NCI-H526 (cell line): Measurements from ENCODE around the gene DMC1.
"Not testable (repeated sequence)": the region's sequence is repeated elsewhere in the genome, so short reads cannot be mapped to it uniquely, and the experiment has no call there.

Experiments used
- DNase-seq, 2 experiments: peaks; one replicate each; lab custom pipeline; 2025; lab: John Stamatoyannopoulos, UW

The DMC1 gene

GRCh38 chr22:38501797-38502672 is 67.9 kb downstream of the DMC1 start:
- no peak for DNase-seq

- no peak for DNase-seq
Measured at GRCh38 chr22:38497869-38498268, 72.1 kb downstream of the DMC1 start.

- no peak for DNase-seq
Measured at GRCh38 chr22:38494939-38495338, 75.0 kb downstream of the DMC1 start.

GRCh38 chr22:38494498-38494897 is 75.5 kb downstream of the DMC1 start:
- DNase-seq = no peak

- DNase-seq = no peak
Measured at GRCh38 chr22:38491707-38492348, 78.2 kb downstream of the DMC1 start.

- no peak for DNase-seq
Measured at GRCh38 chr22:38490915-38491314, 79.1 kb downstream of the DMC1 start.

GRCh38 chr22:38490475-38490874 is 79.5 kb downstream of the DMC1 start:
- DNase-seq = no peak

GRCh38 chr22:38489561-38490145 is 80.3 kb downstream of the DMC1 start:
- no peak for DNase-seq

GRCh38 chr22:38489142-38489541 is 80.8 kb downstream of the DMC1 start:
- DNase-seq = no peak

- DNase-seq = no peak
Measured at GRCh38 chr22:38487946-38488345, 82.0 kb downstream of the DMC1 start.

- DNase-seq = no peak
Measured at GRCh38 chr22:38485783-38486182, 84.2 kb downstream of the DMC1 start.

GRCh38 chr22:38484244-38484643 is 85.7 kb downstream of the DMC1 start:
- DNase-seq = no peak

- no peak for DNase-seq
Measured at GRCh38 chr22:38482662-38483308, 87.2 kb downstream of the DMC1 start.

- no peak for DNase-seq
Measured at GRCh38 chr22:38481871-38482332, 88.1 kb downstream of the DMC1 start.

GRCh38 chr22:38481162-38481870 is 88.7 kb downstream of the DMC1 start:
- DNase-seq = no peak

- DNase-seq = no peak
Measured at GRCh38 chr22:38479096-38479837, 90.7 kb downstream of the DMC1 start.

- DNase-seq = no peak
Measured at GRCh38 chr22:38477585-38477984, 92.4 kb downstream of the DMC1 start.

- no peak for DNase-seq
Measured at GRCh38 chr22:38474003-38474607, 95.9 kb downstream of the DMC1 start.

GRCh38 chr22:38471237-38471636 is 98.7 kb downstream of the DMC1 start:
- no peak for DNase-seq

- not testable (repeated sequence) for DNase-seq
Measured at GRCh38 chr22:38470179-38470578, 99.8 kb downstream of the DMC1 start.
